ENCODE data around the gene MFNG.

MFNG gene

DNA sequence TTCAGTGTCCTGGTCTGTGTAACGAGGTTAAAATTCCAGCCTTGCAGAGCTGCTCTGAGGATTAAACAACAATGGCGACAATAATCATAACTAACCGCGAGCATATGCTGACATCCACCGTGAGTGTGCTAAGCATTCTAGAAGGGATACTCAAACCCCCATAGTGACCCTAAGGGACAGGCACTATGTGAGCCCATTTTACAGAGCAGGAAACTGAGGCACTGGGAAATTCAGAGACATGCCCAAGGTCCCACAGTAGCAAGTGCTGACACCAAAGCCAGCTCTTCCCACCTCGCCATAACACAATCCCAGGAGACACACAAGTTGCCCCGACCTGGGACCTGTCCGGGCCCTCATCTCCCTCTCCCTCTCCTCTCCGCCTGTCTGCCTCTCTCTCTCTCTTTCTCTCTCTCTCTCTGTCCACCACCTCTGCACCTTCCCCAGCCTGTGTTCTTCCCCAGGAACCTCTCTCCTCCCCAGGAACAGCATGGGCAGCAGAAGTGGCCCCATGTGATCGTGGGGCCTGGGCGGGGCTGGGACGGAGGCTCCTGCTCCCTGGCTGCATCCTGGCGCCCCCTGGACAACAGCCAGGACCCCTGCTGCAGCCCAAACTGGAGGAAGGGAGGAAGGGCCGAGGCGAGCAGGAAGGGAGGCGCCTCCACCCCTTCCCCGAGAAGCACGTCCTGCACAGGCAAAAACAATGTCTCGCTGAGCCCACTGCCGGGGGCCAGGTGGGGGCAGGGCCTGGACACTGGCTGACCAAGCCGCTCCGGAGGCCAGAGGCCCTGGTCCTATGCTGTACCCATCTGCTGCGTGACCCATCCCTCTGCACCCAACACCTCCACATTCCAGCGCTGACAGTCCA is 14.8 kb upstream of the MFNG start:
- no peak for DNase-seq (ENCODE audit: low read depth)
- H3K4me3 ChIP-seq (ENCODE audit: low read depth, low read length): no peak overlapping the region
- TF ChIP-seq, protein P1, sequence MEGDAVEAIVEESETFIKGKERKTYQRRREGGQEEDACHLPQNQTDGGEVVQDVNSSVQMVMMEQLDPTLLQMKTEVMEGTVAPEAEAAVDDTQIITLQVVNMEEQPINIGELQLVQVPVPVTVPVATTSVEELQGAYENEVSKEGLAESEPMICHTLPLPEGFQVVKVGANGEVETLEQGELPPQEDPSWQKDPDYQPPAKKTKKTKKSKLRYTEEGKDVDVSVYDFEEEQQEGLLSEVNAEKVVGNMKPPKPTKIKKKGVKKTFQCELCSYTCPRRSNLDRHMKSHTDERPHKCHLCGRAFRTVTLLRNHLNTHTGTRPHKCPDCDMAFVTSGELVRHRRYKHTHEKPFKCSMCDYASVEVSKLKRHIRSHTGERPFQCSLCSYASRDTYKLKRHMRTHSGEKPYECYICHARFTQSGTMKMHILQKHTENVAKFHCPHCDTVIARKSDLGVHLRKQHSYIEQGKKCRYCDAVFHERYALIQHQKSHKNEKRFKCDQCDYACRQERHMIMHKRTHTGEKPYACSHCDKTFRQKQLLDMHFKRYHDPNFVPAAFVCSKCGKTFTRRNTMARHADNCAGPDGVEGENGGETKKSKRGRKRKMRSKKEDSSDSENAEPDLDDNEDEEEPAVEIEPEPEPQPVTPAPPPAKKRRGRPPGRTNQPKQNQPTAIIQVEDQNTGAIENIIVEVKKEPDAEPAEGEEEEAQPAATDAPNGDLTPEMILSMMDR (IDR thresholded peaks at IDR 0.05; ENCODE audit: low read depth, low read length, missing control alignments): no peak
- in situ Hi-C loops (cut with HindIII; ENCODE audit: low sequenced_read_pairs): no loop called here

DNA sequence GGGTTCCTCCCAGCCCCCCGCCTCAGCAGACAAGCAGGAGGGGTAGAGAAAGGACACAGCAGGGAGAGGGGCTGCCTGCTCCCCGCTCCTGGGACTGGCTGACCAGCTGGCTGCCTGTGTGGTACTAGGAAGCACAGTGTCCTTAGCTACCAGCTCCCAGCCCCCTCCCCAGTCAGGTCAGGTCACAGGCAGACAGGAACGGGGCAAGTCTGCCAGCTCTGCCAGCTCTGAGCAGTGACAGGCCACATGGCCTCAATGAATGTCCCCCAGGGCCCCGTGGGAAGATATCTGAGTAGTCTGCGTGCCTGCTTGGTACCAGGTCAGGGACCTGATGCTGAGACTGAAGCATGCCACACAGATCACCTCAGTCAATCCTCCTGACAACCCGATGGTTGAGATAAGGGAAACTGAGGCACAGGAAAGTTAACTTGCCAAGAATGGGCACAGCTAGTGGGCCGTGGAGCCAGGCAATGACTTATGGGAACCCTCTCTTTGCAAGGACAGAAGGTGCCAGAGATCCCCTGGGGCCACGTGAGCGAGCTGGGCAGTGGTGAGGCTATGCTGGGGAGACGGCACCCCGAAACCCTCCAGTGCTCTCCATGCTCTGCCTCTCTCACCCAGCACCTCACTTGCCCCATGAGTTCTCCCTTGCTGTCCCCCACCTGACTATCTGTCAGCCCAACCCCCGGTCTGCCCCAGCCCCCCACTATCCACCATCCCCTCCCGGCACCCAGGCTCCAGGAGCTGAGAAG is 13.8 kb upstream of the MFNG start:
- in situ Hi-C loops (cut with HindIII; ENCODE audit: low sequenced_read_pairs): no loop called here
- no peak for DNase-seq (ENCODE audit: low read depth)

DNA sequence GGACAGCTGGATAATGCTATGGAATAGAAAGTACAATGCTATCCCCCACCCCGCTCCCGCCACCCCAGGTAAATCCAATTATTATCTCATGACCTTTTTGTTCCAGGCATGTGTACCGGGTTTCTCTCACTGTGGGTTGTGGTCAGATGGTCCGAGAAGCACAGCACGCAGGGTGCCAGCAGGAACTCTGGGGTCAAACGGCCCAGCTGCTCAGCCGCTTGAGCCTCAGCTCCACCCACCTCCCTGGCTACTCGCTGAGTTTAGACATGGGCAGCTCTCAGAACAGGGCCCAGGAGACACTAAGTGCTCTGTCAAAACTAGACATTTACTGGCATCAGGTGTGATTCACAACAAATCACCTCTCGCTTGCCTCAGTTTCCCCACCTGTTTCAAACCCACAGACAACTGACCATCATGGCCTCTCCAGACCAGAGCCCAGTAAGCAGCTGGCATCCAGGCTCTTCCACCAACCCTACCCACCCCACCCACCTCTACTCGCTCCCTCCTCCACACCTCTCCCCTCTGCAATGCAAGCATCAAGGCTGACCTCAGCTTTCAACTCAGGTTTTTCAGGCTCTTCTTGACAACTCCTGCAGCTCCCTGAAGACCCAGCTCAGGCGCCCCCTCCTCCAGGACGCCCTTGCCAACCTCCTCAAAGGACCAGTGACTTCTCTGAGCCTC is 13.0 kb upstream of the MFNG start:
- no peak for DNase-seq (ENCODE audit: low read depth)
- H3K4me3 ChIP-seq (ENCODE audit: low read depth, low read length): no peak overlapping the region
- in situ Hi-C loops (cut with HindIII; ENCODE audit: low sequenced_read_pairs): no loop called here
- TF ChIP-seq, protein P1 (IDR thresholded peaks at IDR 0.05; ENCODE audit: low read depth, low read length, missing control alignments): no peak

More for the DNA sequence above, 13.8 kb upstream of the MFNG start:
- TF ChIP-seq, protein P1 (IDR thresholded peaks at IDR 0.05; ENCODE audit: low read depth, low read length, missing control alignments): no peak
- H3K4me3 ChIP-seq (ENCODE audit: low read depth, low read length): no peak overlapping the region

DNA sequence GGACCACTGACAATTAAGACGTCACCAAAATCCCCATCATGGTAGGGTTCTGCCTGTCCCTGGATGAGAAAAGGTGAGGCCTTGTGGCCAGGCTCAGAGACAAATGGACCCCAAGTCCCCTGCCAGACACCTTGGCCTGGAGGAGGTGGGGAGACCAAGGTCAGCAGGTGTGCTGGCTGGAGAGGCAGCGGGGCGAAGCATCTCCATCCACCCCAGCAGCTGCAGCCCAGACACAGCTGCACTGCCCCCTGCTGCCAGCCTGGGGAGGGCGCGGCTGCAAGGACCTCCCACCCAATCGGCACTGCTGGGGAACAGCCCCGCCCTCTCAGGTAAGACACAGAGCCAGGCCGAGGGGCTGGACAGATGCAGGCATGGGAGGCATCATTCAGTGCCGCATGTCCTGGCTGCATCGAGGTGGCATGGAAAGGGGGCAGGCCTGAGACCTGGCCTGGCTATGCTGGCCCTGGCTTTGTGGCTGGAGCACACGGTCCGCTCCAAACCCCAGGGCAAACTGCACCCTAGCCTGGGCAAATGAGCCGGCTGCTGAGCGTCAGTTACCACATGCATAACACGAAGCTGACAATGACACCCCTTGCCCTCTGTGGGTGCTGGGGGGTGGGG is 12.2 kb upstream of the MFNG start:
- in situ Hi-C loops (cut with HindIII; ENCODE audit: low sequenced_read_pairs): no loop called here
- TF ChIP-seq, protein P1 (IDR thresholded peaks at IDR 0.05; ENCODE audit: low read depth, low read length, missing control alignments): peak; percentile 41
- no peak for DNase-seq (ENCODE audit: low read depth)
- no peak overlapping the region for H3K4me3 ChIP-seq (ENCODE audit: low read depth, low read length)

DNA sequence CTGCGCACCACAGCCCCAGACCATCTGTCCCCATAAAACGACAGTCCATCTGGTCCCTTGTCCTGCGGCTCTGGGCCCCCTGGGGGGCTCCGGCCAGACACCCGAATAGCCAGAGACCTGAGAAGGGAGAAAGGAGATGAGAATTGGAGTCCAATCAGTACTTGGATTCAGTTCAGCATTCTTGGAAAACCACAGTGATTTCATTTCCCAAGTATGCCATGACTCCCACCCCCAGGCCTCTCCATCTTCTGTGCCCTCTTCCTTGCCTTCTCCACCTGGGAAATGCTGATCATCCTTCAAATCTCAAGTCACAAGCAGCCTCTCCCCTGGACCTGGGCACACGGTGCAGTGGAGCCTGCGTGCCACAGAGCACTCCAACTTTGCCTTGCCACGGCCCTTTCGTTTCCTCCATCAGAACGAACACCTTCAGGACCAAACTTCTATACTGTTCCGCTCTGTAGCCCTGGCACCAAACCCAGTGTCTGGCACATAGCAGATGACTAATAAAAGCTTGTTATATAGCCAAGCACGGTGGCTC is 10.9 kb upstream of the MFNG start:
- in situ Hi-C loops (cut with HindIII; ENCODE audit: low sequenced_read_pairs): no loop called here
- TF ChIP-seq, protein P1 (IDR thresholded peaks at IDR 0.05; ENCODE audit: low read depth, low read length, missing control alignments): no peak
- H3K4me3 ChIP-seq (ENCODE audit: low read depth, low read length): no peak overlapping the region
- peak; percentile 95 for DNase-seq (ENCODE audit: low read depth)

DNA sequence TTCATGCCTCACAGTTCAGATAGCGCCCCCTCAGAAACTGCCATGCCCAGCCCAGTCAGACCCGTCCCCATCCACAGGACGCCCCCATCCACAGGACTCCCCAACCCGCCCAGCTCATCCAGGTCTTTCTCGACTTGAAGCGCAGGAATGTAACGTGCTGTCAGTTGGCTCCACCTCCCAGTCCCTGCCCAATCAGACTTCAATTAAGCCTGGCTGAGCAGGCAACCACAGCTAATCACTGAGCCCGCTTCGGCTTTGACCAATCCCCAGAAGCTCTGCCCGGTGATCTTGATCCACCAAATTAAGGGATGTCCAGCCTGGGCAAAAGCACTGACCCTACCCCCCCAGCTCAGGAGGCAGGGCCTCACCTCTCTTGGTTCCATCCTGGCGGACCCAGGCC is 10.5 kb upstream of the MFNG start:
- no peak overlapping the region for H3K4me3 ChIP-seq (ENCODE audit: low read depth, low read length)
- TF ChIP-seq, protein P1 (IDR thresholded peaks at IDR 0.05; ENCODE audit: low read depth, low read length, missing control alignments): no peak
- in situ Hi-C loops (cut with HindIII; ENCODE audit: low sequenced_read_pairs): no loop called here
- DNase-seq (ENCODE audit: low read depth): peak; percentile 54
